HG02763 (cell line): Measurements from ENCODE around the gene ELFN2.

Experiments
- ATAC-seq: cut with Tn5 transposase; IDR thresholded peaks from one replicate; pipeline ENCODE4 v1.9.1; 2021; ENCODE audit warnings: mild to moderate bottlenecking, moderate library complexity; ENCODE audit not compliant: unreplicated experiment

Gene ELFN2

DNA sequence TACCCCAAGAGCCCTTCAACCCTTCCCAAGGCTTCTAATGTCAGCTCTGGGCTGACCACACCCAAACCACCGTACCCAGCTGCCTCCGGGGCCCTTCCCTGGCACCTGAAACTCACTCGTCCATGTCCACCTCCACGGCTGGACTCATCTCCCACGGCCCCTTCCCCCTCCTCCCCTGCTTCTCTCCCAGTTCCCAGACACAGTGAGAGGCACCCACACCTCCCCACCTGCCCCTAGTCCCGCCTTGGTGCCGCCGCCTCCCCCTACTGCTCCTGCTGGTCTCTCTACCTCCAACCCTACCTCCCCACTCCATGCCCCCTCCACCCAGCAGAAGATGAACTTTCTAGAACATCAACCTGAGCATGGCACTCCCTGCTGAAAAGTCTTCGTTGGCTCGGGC is 39.5 kb downstream of the ELFN2 start:
- no peak for ATAC-seq

DNA sequence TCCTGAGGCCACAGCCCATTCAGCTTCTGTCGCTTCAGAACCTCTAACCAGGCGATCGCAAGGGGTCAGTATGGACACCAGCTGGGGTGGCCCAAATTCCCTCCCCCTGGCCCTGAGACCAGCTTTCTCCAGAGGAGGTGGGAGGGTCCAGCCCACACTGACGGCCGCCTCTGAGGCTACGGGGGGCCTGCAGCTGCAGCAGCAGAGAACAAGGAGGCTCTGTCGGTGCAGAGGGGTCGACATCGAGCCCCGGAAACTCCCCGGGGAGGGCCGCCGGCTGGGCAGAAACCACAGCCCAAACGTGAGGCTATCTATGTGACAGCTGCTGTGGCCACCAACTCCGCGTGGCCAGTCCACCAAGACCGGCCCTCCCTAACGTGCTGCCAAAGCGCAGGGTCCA is 40.8 kb downstream of the ELFN2 start:
- ATAC-seq = no peak

DNA sequence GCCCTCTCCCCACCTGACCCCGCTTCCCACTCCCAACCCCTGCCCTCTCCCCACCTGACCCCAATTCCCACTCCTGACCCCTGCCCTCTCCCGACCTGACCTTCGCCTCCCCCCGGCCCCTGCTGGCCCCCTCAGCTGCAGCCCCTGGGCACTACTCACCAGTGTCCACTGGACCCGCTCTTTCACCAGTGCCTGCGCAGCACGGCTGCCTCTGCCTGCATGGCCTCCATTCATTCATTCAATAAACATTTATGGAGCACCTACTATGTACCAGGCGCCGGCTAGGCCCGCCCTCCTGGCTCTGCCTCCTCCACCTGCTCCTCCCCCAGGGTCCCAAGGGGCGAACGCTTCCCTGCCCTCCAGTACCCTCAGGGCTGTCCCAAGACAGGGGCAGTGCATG is 42.6 kb downstream of the ELFN2 start:
- no peak for ATAC-seq

DNA sequence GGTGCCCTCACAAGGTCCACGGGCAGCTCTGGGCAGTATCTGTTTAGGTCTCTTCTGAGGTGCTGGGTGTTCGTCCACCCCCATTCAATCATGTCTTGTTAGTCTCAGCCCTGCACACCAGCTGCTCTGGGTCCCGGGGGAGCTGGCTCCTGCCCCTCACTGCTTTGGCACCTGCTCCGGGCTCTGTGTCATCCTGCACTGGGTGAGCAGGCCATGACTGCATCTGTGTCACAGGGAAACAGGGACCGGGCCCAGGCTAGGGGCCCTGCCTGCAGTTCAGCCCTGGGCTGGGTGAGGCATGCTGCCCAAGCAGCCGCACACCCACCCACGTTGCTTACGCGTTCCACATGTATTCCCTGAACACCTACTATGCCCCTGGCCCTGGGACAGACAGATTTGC is 43.9 kb downstream of the ELFN2 start:
- no peak for ATAC-seq

DNA sequence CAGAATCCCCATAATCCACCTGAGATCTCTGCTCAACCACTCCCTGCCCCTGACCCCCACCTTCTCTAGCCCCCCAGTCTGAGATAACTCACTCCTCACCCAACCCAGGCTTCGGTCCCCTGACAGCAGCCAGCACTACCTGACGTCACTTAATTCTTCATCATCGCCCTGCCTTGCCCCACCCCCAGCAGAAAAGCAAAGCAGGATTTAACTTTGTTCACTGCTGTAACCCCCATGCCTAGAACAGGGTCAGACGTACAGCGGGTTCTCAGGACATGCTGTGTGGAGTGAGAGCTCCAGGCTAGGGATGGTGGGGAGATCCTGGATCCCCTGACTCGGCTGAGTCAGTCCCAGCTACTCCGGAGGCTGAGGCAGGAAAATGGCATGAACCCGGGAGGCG is 45.8 kb downstream of the ELFN2 start:
- ATAC-seq = no peak

DNA sequence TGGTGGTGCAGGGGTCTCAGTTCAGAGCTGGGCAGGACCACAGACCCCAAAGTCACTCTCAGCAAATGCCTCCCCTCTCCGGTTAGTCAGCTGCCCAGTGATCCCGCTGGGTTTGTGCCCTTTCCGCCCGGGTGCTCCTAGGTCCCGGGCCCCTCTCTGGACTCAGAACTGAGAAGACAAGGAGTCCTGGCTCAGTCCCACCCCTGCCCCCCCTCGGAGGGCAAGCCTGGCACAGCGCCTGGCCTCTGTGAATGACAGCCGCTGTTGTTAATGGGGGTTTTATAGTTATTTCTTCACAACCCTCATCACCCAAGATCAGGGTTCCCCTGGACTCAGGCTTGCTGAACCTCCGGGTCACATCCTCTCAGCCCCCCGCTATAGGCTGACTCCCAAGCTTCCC is 47.6 kb downstream of the ELFN2 start:
- no peak for ATAC-seq

DNA sequence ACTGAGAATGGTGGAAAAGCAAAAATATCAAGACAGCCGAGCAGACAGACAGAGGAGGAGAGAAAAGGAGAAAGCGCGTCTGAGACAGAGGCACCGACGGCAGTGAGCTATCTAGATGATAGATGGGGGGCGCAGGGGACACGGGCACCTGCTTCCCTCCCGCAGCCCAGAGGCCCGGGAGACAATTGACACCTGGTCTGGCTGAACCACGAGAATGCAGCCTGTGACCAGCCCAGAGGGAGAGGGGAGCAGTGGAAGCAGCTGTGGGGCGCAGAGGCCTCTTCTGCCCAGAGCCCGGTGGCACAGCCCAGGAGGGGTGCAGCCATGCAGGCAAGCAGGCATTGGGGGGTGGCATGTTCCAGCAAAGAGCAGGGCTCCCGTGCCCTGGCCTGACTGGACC is 48.2 kb downstream of the ELFN2 start:
- no peak for ATAC-seq

DNA sequence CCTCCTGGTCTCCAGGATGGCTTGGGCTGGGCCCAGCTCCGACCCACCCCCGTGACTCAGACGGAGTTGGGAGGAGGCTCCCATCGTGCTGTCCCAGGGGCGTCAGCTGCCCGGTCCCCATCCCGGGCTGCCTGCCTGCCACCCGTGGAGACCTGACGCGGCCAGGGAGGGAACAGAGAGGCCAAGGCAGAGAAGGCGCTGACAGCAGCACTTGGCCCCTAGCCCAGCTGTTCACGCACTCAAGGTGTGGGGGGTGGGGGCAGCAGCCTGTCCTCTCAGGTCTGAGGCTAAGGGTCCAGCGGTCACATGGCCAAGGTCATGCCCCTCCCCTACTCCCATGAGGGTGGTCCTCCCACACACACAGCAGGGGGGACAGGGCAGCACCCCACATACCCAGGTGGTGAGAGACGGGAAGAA is 48.6 kb downstream of the ELFN2 start:
- no peak for ATAC-seq

DNA sequence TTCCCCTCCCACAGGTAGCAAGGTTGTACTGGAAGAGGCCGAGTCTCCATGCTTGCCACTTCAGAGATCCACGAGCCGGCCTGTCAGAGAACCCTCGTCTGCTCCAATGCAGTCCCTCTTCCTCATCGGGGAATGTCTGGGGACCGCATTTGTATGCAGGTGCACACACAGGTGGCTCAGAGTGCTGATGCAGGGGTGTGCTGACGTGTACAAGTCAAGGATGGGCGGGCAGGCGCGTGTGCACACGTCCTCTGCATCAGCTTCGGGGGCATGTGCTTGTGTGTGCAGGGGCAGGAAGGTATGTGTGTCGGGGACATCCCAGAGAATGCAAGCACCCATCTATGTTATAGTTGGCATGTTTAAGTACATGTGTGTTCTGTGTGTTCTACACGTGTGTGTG is 49.4 kb downstream of the ELFN2 start:
- ATAC-seq = no peak

DNA sequence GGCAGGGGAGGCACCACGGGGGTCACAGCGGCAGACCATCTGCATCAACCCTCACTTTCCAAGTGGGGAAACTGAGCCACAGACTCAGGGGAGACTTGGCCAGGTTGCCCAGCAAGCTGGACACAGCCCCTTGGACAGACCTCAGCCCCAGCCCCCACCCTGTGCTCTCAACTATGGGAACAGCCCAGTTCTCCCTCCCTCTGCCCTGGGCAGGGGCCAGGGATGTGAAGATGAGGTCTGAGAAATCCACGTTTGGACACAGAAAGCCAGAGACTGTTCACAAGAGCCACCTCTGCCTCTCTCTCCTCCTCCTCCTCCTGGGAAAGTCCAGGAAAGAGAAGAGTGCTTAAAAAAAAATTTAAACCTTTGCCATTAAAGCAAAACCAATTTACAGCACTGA is 50.1 kb downstream of the ELFN2 start:
- ATAC-seq = no peak

DNA sequence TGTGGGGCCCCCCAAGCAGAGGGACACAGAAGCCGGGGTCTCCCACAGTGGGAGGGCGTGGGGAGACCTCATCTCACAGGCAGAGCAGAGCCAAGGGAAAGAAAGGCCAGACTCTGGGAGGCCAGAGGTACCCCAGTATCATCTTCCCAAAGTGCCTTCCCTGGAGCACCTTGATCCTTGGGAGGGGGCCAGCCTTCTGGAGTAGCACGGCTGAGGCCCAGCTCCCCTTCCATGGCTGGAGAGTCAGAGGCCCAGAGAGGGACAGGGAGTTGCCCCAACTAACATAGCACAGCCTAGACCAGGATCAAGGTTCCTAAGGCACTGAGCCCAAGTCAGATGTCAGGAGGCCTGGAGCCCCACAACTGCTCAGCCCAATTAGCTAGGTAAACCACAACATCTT is 50.6 kb downstream of the ELFN2 start:
- ATAC-seq = no peak

DNA sequence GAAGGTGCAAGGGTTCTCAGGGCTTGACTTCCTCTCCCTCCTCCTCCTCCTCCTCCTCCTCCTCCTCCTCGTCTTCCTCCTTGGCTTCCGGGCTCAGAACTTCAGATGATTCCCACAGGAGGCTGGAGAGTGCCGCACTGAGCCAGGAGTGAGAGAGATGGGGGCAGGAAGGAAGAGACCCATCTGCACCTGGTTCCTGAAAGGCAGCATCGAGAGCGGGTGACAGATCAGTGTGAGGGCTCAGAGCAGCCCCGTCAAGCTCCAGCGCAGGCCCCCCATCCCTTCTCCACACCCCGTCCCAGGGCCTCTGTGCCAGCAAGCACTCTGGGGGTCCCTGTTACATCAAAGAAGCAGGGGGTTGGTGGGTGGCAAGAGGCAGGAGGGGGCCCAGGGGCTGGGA is 51.5 kb downstream of the ELFN2 start:
- ATAC-seq = no peak

DNA sequence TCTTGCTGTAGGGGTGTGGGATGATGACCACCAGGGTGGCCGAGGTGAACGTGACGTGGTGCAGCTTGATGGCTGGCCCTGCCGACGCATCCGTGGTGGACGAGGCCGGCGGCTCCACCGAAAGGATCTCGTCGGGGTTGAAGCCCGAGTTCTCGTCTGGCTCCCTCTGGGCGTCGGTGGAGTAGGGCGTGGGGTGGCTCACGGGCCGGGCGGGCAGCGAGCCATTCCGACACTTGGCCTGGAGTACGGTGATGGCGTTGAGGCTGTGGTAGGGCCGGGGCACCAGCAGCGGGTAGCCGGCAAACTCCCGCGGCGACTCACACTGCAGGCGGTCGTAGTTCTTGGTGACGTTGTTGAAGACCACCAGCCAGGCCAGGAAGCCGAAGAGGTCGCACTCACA is 52.7 kb downstream of the ELFN2 start:
- no peak for ATAC-seq

DNA sequence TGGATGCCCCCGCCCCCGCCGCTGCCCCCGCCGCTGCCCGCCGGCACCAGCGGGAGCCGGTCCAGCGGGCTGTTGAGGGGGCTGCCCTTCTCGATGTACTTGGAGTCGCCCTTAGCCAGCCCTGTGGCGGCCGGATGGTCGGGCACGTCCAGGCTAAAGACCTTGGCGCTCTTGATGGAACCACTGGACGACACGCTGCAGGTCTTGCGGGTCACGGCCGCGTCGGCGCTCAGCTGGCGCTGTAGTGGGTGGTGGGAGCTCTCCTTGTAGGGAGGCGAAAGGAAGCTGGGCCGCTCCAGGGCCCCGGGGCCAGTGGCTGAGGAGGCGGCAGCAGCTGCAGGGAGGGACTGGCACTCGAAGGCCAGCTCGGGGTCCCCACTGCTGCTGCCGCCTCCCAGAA is 53.8 kb downstream of the ELFN2 start:
- ATAC-seq = no peak

DNA sequence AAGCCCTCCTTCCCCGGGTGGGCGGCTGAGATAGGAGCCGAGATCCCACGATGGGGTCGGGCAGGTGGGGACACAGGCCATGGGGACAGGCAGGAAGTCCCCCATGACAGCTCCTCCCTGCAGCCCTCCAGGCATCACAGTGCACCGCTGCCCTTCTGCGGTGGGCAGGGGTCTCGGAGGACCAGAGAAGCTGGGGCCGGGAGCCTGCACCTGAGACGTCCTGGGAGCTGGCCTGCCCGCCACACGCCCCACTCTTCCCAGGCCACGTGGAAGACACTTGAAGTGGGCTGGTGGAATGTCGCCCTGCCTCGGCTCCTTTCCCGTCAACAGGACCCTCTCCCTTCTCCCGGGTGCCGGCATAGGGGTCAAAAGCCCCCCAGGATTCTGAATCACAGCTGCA is 55.4 kb downstream of the ELFN2 start:
- ATAC-seq = no peak

DNA sequence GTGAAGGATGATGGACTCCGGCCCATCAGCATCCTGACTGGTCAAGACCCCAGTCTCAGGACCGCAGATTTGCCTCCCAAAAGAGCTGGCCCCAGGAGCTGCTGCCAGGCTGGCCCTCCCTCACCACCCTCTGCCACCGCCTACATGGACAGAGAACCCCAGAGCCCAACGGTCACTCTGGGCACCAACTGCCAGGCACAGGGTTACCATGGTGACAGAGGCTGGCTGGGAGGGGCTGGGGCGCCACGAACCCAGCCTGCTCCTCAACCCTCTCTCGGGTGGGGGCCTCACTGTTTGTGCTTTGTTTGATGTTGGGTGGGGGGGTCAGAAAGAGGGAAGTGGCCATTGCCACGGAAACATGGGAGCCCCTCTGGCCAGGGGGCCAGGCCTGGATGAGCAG is 55.8 kb downstream of the ELFN2 start:
- no peak for ATAC-seq

DNA sequence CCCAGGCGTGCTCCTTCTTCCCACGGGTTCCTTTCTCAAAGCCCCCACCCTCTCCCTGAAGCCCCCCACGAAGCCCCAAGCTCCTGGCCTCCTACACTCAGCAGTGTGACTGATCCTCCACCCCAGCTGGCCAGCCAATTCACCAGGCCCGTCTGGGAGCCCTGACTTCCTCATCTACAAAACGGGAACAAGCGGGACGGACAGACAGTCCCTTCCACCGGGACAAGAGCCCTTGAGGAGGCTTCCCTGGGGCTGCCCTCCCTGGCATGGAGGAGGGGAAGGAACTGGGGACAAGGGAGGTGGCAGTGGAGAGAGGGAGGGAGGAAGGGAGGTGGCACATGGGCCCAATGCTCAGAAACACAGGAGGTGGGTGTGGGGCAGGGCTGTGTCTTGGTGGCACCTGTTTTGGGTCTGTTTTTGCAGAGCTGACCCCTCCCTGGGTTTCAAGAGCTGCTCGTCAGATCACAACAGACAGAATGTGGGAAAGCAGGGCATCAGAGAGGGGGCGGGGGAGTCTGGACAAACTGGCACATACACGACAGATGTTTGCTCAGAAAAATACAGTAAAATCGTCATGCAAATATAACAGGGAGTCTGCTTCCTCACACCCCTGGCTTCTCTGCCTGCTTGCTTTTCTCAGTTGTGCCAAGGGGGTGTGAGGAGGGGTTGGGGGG is 56.8 kb downstream of the ELFN2 start:
- no peak for ATAC-seq

DNA sequence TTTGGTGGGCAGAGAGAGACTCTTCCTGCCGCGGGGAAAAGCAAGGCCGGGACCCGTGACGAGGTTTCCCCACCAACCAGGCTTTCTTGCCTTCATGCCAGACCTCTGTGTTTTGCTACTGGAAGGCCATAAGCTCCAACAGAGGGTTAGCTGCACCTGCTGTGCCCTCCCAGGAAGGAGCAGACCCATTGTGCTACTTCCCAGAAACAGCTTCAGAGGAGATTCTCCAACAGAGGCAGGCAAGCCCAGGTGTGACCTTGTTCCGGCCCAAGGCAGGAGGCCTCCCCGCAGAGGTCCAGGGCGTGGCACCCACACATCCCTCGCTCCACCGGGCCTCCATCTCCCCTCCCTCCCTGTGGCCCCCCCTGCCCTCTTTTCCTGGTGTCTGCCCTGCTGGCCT is 57.8 kb downstream of the ELFN2 start:
- no peak for ATAC-seq

DNA sequence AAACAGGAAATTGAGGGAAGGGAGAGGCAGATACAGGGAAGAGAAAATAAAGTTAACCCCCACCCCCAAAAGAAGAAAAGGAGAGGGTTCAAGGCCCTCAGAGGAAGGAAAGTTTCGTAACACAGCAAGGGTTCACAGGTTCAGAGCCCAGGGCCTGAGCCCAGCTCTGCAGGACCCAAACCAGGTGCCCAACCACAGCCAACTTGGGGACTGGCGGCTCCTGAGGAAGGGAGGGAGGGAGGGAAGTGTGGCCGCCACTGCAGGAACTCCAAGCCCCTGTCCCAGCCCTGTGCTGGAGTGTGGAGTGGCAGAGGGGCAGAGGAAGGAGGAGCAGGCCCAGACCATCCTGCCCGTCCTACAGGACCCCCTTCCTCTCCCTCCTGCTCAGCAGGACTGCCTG is 59.2 kb downstream of the ELFN2 start:
- ATAC-seq = no peak

DNA sequence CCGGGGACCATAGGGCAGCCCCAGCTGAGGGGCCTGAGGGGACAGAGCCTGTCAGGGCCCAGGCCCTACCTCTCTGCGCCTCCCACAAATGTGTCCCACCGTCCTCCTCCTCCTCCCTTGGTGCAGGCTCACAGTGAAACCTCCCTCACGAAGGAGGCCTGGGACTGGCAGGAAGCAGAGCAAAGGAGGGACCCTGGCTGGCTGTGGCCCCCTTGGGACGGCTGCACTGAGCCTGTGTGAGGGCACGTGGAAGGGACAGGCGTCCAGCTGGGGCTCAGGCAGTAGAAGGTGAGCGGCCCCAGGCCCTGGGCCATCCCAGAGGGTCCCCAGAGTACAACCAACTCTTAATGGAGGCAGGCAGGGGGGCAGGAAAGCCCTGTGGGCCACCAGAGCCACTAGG is 60.7 kb downstream of the ELFN2 start:
- no peak for ATAC-seq

DNA sequence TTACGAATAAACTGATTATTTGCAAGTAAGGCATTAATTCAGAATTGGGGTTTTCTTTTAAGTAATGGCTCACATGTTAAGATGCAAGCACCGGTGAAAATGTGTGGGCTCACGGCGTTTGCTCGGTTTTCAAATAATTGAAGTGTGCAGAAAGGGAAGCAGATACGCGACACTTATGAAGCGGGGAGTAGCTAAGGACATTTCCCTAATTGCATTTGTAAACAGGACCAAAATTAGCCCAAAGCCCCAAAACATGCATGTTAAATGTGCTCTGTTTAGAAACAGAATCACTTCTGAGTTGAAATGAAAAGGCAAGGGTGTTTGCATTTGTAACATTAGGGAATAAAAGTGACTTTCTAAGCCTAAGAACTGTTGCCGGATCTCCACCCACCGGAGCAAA is 61.3 kb downstream of the ELFN2 start:
- no peak for ATAC-seq

DNA sequence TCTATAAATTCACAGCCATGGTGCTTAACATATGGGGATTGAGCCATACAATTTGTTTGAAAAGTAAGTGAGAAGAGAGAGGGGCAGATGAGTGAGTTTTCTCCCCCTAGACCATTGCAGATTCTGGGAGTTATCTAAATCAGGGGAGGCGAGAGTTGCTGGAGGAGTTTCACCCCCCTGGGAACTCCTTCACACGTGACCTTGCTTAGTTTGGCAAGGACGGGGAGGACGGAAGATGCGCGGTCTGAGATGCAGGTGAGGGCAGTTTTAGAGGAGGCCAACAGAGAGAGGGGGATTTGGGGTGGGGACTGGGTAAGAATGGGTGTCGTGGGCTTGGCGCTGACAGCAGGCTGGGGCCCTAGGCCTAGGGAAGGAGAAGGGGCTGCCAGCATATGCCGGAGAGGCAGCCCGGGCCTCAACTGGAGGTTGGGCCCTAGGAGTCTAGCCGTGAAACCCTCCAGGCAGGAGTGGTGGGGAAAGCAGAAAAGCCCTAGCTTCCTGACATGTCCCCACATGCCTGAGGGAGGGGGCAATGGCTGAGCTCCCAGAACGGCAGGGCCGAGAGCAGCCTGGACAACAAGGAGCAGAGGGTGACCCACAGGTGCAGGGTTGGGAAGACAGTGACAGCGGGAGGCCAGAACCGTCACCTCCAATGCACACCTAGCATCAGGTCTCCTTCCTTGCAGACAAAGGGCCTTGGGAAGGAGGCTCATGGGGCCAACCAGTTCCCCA is 63.9 kb downstream of the ELFN2 start:
- no peak for ATAC-seq

DNA sequence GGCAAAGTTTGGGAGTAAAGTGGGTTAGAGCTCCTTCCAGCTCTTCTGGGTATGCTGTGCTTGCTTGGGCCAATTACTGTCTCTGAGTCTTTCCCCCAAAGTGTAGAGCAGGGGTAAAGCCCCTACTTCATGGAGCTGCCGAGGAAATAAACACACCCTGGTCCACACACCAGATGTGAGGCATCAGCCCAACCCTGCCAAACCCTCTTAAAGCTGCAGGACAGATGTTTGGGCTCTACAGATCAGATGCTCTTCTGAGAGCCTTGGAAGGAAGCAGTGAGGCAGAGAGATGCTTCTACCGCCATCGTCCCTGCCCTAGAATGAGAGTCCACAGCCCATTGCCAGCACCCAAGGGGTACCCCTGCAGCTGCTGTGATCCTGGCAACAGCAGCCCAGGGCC is 64.7 kb downstream of the ELFN2 start:
- no peak for ATAC-seq
